ENCODE results near the gene PLCL1. TPM values are rescaled to one million over a fixed set of nuclear protein-coding genes. Genes with fewer than 3 reads are reported as not detected.

PLCL1 gene
- polyA plus RNA-seq (ENCODE audit: insufficient read length): 20.7 TPM

DNA sequence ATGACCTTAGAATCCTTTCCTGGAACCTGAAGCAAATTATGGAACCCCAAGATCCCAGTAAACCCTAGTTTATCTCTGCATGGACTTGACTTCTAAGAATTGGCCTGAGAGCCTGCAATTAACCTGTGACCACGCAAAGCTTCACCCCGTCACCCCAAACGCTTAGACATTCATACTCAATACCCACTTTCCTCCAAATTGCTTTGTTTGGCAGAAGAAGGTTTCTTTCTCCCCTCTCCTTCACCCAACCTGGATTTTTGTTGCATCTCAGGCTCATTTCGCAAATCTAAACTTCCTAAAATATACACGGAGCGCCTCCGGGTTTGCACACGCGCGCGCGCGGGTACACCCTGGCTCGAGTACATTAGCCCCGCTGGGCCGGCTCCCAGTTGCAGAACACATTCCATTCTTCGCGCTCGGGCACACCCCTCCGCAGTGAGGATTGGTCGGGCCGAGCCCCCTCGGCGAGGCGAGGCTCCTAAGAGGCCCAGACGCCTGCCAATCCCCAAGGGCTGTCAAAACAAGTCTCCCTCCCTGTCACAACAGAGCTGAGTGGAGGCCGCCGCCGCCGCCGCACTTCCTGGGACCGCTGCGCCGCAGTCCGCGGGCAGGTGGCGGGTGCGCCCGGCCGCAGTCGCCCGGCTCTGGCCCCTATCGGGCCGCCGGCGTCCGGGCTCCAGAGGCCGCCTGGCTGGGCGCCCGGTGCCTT, at the start of gene PLCL1:
Gene PLCL1 (plus strand): TSS at position 545 of the 709 bp plus-strand sequence.
- DNase-seq: peak; percentile 84

DNA sequence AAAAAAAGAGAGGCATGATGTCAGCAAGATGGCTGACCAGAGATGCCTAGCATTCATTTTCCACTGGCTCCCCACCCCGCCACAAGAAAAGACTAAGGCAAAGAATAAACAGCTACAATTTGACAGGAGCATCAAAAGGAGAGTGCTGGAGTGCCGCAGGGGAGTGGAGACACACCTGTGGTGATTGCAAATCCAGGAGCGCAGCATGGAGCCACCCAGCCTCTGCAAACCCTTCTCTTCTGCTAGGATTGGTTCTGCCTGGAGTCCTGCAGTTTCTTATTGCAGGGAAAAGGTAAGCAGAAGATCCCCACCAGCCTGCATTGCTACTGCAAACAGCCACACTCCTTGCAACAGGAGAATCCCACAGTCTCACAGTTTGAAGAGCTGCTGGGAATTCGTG, 45.4 kb upstream of the PLCL1 start:
- no peak for DNase-seq

DNA sequence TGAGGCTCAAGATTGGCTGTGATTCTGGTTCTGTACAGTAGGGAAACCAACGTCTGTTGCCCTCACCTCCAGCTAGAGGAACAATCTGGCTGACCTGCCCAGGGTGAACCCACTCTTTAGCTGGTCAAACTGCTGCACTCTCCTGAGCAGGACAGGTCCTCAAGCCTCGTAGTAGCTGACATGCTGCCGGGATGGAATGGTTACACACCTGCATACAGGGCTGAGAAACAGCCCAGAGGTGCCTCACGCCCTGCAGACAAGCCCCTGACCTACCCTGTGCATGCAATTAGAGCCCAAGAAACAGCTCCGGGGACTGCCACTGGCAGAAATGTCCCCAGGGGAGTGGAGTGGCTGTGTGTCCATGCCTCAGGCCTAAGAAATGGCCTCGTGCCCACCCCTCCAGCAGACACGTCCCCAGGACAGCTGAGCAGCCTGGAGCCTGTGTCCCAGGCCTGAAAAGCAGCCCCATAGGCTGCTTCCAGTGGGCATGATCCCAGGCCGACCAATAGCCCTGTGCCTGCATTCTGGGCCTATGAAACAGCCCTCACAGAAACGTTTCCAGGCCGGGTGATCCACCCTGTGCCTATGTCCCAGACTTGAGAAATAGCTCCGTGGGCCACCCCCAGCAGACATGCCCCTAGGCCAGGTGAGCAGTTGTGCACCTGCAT, 44.6 kb upstream of the PLCL1 start:
- no peak for DNase-seq

DNA sequence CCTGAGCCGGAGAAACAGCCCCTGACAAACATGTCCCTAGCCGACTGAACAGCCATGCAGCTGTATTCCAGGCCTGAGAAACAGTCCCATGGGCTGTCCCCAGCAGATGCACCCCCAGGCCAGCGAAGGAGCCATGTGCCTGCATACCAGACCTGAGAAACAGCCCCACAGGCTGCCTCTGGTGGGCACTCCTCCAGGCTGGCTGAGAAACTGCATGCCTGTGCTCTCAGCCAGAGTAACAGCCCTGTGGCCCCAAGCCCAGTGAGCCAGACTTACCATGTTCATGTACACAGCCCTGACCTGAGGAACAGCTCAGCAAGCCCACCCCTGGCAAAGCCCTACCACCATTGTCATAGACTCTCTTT, 44.1 kb upstream of the PLCL1 start:
- no peak for DNase-seq

DNA sequence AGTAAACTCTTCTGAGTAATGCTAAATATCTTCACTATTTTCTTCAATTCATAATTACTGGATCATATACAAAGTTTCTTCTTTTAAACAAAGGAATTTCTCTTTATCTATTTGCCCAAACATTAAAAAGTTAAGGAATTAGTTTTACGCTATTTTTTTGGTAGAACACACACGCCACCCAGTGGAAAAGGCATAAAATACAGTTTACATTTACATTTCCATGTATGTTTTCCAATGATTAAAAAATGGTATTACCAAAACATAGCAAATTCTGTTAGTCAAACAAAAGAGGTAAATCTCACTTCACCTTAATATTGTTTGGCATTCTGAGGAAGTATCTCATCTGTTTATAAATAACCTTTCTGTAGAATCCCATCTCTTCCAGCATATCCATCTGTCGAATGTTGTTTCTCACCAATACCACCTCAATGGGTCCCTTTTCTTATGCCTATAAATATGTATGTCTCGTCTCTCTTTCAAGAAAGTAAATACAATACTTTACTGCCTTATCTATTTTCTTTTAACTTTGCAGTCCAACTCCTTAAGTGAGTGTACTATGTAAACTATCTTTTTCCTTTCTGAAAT, 26.5 kb upstream of the PLCL1 start:
- DNase-seq: peak; percentile 23

DNA sequence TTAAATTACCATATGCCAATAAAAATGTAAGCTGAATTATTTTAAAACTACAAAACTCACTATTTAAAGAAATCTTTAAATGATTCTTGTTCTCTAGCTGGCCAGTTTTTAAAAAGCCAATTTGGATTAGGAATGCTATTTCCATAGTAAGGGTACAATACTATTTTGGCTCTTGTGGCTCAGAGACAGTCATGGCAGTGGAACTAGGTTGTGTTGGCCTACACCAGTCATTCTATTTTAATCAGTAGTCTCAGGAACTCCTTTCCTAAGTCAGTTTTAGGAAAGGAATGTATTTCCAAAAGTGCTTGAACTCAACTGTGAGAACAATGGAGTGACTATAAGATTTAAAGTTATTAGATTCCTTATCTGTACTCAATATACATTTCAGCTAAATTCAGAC, 25.1 kb upstream of the PLCL1 start:
- no peak for DNase-seq

DNA sequence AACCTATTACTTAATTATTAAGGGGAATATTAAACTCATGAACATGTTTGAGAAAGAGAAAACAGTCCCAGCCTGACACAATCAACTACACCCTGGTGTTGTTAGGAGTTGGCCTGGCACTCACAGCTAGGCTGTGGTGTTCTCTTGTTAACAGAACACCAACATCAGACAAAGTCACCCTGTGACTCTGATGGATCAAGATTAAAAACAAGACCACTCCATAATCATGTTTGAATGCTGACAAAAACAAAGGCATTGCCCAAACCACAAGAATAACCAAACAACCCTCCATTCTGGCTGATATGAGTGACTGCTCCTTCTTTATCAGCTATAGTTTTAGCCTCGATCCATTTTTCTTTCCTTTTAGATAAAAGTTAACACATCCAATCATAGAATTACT, 22.3 kb upstream of the PLCL1 start:
- no peak for DNase-seq

DNA sequence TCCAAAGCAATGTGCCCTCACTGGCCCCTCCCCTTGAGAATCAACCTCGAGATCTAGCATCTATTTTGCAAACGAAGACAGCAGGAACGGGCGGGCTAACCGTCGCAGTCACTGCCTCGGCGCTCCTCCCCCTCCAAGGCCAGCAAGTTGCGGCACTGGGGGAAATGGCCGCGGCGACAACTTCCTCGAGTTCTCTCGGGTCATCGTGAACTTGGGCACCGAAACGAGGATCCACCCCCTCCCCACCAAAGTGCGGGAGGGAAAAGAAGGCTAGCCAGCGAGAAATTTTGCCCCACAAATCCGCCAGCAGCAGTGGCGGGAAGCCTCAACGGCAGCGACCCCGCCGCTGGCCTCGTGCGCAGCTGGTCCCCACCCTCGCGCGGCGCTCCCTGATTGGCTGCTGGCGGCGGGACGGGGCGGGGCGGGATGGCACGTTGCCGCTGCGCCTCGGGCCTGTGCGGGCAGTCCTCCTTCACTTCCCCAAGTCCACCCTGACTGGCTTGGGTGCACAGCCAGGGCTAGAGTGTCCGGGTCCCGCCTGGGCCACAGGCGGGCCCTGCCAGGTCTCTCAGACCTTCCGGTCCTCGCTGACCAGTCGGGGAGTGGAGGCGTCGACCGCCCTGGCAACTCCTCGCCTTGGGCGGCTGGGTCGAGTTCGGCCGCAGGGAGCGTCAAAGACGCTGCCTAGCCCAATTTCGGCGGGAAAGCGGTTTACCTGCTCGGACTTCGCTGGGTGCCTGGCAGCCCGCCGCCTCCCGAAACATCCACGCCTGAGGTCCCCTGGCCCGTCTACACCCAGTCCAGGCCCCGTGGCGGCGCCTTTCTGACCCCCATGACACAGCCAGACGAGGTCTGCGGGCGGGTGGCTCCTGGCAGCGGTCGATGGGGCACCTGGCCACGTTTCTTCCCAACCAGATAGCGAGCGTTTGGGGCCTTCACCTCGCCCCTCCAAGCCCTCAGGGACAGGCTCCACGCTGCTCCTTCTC, 19.1 kb upstream of the PLCL1 start, which contains the start of gene BOLL:
Gene BOLL (minus strand): TSS at position 364 of the 986 bp plus-strand sequence. CDS start 3,469 bp downstream, outside the sequence.
- no peak for DNase-seq

DNA sequence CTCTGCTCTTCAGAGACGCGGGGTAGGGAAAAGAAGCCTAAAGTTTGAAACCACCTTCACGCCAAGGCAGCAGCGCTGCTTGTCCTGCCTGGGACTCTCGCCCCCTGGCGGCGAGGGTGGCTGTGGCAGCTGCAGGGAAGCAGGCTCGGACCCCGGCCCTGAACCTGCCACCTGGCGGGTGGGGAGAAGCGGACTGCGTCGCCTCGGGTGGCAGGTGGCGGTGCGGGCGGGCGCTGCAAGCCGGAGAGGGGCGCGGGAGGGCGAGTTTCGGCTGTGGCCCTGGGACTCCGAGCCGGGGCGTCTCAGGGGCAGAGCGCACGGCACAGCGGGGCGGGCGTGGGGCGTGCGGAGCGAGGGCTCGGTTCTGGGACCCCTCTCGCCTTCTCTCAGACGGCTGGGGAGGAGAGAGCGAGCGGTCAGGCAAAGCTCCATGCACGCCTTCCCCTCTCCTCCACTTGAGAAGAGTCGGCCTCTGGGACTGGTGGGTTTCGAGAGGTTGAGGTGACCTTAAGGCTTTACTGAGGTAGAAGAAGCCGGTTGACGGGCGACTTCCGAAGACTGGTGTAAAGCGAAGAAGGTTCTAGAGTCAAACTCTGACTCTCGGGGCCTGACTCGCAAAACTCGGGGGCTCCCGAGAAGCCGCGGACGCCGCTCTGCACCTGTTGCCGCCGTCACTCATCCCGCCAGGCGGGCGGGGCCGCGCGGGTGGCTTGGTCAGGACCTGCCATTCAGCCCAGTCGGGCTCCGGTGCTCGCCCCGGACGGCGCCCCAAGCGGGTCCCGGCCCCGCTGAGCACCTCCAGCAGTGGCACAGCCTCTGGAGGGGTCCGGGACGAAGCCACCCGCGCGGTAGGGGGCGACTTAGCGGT, 18.1 kb upstream of the PLCL1 start:
- DNase-seq: no peak

DNA sequence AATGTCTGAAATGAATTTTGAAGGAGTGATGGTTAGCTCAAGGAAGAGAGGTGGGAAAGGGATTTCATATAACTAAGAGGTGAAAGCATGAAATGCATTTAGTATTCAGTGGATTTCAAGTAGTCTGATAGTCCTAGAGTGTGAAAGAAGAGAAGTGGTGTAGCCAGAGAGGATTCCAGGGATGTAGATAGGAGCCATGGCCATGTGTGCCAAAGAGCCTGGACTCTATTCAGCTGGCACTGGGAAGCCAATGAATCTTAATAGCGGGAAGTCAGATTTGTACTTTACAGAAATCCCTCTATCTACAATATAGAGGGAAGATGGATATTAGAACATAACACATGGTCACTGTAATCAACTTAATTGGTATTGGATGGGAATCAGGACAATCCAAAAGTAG, 10.9 kb upstream of the PLCL1 start:
- no peak for DNase-seq

DNA sequence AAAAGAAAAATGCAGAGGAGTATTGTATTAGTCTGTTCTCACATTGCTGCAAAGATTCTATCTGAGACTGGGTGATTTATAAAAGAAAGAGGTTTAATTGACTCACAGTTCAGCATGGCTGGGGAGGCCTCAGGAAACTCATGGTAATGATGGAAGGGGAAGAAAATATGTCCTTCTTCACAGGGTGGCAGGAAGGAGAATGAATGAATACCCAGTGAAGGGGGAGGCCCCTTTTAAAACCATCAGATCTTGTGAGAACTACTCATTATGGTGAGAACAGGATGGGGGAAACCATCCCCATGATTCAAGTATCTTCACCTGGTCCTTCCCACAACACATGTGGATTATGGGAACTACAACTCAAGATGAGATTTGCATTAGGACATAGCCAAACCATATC, 9.1 kb upstream of the PLCL1 start:
- no peak for DNase-seq

DNA sequence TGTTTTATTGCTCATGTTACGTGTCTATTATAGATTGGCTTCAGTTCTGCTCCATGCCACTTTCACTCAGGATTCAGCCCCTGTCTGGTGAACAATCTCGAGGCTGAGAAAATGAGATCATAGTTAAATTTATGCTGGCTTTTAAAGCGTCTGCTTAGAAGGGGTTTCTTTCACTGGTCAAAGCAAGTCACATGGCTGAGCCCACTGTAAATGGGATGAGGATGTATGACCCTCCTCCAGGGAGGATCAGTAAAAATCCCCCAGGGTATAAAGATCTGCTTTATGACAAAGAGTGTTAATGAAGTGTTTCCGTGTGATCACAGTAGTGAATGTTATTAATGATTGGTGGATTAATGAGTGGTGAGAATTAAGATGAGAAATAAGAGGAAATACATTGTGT, 6.2 kb upstream of the PLCL1 start:
- no peak for DNase-seq

DNA sequence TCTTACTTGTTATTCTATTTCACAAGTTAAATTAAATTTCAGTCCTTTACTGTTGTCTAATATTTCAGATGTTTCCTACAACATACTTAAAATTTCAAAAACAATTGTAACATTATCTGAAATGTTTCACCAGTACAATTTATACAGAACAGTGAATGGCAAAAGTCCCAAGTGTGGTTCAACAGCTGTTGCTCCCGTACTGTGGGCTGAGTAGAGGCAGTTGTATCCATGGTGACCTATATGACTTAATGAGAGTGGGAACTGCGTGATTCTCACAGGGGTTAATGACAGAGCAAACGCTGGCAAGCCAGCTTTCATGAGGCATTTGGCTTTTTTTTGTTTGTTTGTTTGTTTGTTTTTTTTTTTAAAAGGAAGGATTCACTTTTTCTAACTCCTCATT, 5.3 kb upstream of the PLCL1 start:
- no peak for DNase-seq

DNA sequence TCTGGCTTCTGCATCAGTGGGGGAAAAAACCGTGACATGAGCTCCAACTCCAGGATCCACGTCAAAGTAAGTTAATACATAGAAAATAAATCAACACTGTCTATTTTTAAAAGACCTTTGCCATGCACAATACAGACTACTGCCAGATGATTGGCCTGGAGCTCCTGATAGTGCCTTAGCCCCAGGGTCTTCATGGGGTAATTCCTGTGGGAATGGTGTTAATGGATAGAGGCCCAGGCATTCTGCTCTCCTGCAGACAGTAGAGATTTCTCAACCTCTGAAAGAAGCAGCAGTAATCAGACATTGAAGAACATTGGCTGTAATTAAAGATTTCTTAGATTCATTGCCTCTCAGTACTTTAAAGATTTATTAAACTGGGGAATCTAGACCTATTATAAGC, 4.3 kb upstream of the PLCL1 start:
- no peak for DNase-seq

DNA sequence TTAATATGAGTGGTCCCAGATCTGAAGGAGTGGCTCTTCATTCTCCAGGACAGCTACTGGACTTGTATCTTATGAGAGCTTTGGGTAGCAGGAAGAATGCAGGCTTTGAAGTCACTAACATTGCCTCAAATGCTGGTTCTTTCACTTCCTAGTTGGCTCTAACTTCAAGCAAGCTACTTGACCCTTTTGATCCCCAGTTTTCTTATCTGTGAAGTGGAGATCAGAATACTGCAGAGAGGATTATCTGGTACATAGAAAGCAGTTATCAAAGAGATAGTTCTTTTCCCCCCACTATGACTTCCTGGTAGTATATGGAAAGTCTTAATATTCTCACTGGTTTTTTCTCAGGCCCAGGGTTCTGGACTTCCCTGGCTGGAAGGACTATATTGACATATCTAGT, 3.4 kb upstream of the PLCL1 start:
- no peak for DNase-seq

DNA sequence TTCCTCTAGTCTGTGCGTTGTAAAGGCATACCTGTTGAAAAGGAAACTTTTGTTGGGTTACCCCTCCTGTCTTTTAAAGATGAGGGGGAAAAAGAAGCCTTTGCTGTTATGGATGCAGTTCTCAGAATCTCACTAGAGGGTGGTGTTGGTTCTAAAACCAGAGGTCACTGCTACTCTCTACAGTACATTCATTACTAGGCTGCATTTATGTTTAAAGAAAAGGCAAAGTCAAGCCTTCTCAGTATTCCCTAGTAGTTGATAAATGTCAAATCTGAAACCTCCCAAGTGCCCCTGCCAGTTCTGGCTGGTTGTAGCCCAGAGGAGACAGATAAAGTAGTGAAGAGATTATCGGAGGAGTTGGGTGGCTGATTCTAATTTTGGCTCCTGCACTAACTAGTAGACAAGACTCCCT, 1.4 kb upstream of the PLCL1 start:
- peak; percentile 67 for DNase-seq

DNA sequence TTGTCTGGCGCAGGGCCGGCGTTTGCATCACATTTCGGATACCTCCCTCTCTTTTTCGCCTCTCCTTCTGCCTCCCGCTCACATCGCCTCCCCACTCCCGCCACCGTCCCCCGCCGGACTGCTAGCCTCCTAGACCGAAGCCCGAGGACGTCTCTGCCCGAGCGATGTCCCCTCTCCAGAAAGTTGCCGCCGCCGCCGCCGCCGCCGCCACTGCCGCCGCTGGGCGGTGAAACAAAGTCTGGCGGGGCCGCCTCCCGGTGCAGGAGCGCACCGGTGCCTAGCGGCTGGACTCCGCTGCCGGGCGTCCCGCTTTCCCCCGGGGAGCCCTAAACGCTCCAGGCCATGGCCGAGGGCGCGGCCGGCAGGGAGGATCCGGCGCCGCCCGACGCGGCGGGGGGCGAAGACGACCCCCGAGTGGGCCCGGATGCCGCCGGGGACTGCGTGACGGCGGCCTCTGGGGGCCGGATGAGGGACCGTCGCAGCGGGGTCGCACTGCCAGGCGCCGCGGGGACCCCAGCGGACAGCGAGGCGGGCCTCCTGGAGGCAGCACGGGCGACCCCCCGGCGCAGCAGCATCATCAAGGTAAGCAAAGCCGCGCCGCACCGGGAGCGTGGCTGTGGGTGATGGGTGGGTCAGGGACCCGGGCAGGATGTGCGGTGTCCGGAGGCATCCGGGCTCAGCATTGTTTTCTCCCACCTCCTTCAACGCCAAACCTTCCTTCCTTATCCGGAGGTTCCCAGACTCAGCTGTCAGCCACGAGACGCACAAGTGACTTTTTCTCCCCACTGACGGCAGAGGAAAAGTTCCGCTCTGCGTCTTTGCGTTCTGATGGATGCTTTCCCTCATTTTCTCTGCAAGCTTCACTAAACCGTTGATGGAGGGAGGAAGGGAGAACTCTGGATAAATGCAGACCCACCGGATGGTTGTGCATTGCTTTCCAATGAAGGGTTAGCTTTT, 643 bp downstream of the PLCL1 start:
- DNase-seq: peak; percentile 48

DNA sequence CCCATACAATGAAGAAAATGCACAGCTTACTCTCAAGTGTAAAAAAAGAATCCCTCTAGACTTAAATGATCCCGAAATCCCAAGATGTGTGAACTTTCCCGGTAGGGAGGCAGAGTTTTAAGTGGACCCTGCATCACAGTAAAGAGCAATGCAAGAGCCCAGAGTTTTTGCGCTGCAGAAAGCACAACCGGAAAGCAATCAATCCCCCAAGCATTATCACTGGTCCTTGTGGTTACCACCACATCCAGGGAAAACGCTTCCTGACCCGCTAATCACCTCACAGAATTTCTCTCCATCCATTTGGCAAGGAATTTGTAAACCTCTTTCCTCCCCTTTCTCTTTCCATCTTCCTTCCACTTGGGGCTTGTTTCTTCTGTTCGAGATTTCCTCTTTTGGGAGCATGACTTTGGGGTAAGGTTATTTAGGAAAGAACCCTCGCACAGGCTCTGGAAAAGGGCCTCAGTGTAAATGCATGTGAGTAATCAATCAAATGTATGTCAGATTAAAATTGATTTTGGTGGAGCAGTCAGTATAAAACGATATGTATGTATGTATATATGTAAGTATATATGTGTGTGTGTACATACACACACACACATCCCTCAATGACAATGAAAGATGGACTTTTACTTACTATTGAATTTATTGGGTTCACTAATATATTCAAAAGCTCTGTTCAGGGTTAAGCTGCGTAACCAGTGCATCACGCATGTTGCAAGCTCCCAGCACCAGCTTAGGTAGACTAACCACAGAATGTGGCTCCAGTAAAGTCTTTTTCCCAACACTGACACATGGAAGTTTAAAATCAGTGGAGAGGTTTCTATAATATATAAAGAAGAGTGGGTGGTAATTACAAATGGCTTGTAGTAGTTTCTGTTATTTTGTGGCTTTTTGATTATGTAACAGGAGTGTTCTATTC, 1.6 kb downstream of the PLCL1 start:
- no peak for DNase-seq

DNA sequence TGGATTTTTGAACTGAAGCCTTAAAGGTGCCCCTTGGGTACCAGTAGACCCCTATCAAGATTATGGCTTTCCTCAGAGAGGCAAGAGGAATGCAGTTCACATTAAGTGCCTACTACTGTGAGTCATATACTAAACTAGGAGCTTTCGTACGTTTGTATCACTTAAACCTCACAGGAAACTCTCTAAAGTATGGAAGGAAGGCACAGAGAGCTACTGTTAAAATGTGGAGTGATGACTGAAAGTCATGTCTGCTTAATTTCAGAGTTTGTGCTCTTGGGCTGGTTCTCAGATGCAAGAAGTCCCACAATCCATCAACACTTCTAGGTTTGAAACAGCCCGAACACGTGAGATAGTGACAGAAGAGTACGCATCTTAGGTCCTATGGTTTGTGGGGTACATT, 4.7 kb downstream of the PLCL1 start:
- DNase-seq: no peak

All from hindlimb muscle (tissue), 1 donor.